ENCODE results near the gene CALN1. TPM values are rescaled to one million over a fixed set of nuclear protein-coding genes. Genes with fewer than 3 reads are reported as not detected.

CALN1 gene
- total RNA-seq, 4 donors from 2014 or later = 0.04 TPM; not detected in 3

DNA sequence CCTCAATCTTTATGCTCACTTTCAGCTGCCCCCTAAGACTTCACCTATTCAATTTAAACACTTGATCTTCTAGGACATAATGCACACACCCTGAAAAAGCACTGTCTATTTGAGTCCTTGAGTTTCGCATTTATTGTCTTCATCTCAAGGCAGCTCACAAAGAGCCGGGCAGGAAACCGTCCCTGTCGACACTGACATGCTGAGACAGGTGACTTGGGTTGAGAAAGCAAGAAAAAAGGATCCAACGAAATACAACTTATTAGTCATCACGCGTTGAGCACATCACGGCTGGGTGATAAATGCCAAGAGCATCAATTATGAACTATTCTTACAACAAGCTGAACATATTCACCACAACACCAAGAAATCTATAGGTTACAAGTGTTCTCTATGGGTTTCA is 91.1 kb downstream of the CALN1 start:
- TF ChIP-seq, protein P1, sequence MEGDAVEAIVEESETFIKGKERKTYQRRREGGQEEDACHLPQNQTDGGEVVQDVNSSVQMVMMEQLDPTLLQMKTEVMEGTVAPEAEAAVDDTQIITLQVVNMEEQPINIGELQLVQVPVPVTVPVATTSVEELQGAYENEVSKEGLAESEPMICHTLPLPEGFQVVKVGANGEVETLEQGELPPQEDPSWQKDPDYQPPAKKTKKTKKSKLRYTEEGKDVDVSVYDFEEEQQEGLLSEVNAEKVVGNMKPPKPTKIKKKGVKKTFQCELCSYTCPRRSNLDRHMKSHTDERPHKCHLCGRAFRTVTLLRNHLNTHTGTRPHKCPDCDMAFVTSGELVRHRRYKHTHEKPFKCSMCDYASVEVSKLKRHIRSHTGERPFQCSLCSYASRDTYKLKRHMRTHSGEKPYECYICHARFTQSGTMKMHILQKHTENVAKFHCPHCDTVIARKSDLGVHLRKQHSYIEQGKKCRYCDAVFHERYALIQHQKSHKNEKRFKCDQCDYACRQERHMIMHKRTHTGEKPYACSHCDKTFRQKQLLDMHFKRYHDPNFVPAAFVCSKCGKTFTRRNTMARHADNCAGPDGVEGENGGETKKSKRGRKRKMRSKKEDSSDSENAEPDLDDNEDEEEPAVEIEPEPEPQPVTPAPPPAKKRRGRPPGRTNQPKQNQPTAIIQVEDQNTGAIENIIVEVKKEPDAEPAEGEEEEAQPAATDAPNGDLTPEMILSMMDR (IDR thresholded peaks at IDR 0.05) = no peak
- no peak for TF ChIP-seq POLR2AphosphoS5 (IDR thresholded peaks at IDR 0.05)
- TF ChIP-seq POLR2A (IDR thresholded peaks at IDR 0.05) = no peak
- TF ChIP-seq EP300 (IDR thresholded peaks at IDR 0.05) = no peak
- Histone ChIP-seq H3K27ac (no peak overlapping the region), H3K4me1 (no peaks in the 10 kb centered on the region), H3K36me3 (no peaks in the 10 kb centered on the region), H3K9me3 (no peaks in the 10 kb centered on the region), H3K4me3 (no peak overlapping the region), H3K27me3 (peaks cover 3% of the 10 kb centered on the region)
- WGBS, 2 donors (ENCODE audit: low coverage in 1 of 2) = 80 to 88% methylated on average over 8 of the region's 8 CpGs
- no peak for ATAC-seq

- H3K9me3 ChIP-seq = no peaks in the 10 kb centered on the region
- no peak overlapping the region for H3K27ac ChIP-seq
- ATAC-seq = no peak
- TF ChIP-seq POLR2A (IDR thresholded peaks at IDR 0.05) (no peak), POLR2AphosphoS5 (IDR thresholded peaks at IDR 0.05) (no peak), EP300 (IDR thresholded peaks at IDR 0.05) (no peak)
- TF ChIP-seq, protein P1 (IDR thresholded peaks at IDR 0.05) = no peak
- no peaks in the 10 kb centered on the region for H3K4me1 ChIP-seq
- peaks cover 3% of the 10 kb centered on the region for H3K27me3 ChIP-seq
- H3K36me3 ChIP-seq = no peaks in the 10 kb centered on the region
- H3K4me3 ChIP-seq = no peak overlapping the region
- 0 to 46% methylated on average over 1 to 2 of the region's 2 CpGs for WGBS, 2 donors (ENCODE audit: low coverage in 1 of 2)
Measured at GRCh38 chr7:72317341-72317740, 94.8 kb downstream of the CALN1 start.

- WGBS, 2 donors (ENCODE audit: low coverage in 1 of 2) = 77 to 79% methylated on average over 6 of the region's 6 CpGs
- H3K36me3 ChIP-seq = no peaks in the 10 kb centered on the region
- TF ChIP-seq EP300 (IDR thresholded peaks at IDR 0.05) (no peak), POLR2A (IDR thresholded peaks at IDR 0.05) (no peak), POLR2AphosphoS5 (IDR thresholded peaks at IDR 0.05) (no peak)
- TF ChIP-seq, protein P1 (IDR thresholded peaks at IDR 0.05) = no peak
- no peaks in the 10 kb centered on the region for H3K9me3 ChIP-seq
- no peak for ATAC-seq
- H3K27me3 ChIP-seq = no peaks in the 10 kb centered on the region
- H3K4me1 ChIP-seq = no peaks in the 10 kb centered on the region
- no peak overlapping the region for H3K27ac ChIP-seq
- no peak overlapping the region for H3K4me3 ChIP-seq
Measured at GRCh38 chr7:72316148-72316547, 96.0 kb downstream of the CALN1 start.

- Histone ChIP-seq H3K4me3 (no peak overlapping the region), H3K27ac (no peak overlapping the region), H3K27me3 (no peaks in the 10 kb centered on the region), H3K9me3 (no peaks in the 10 kb centered on the region), H3K36me3 (no peaks in the 10 kb centered on the region), H3K4me1 (no peaks in the 10 kb centered on the region)
- 44 to 67% methylated on average over 3 of the region's 5 CpGs for WGBS, 2 donors (ENCODE audit: low coverage in 1 of 2)
- no peak for ATAC-seq
- TF ChIP-seq EP300 (IDR thresholded peaks at IDR 0.05) = no peak
- TF ChIP-seq, protein P1 (IDR thresholded peaks at IDR 0.05) = no peak
- TF ChIP-seq POLR2AphosphoS5 (IDR thresholded peaks at IDR 0.05) = no peak
- no peak for TF ChIP-seq POLR2A (IDR thresholded peaks at IDR 0.05)
Measured at GRCh38 chr7:72313906-72314305, 98.2 kb downstream of the CALN1 start.

- ATAC-seq = no peak
- H3K27ac ChIP-seq = no peak overlapping the region
Measured at GRCh38 chr7:72310301-72310700, 101.8 kb downstream of the CALN1 start.

More at GRCh38 chr7:72310301-72310700, 101.8 kb downstream of the CALN1 start:
- TF ChIP-seq, protein P1 (IDR thresholded peaks at IDR 0.05) = no peak
- no peak for TF ChIP-seq POLR2A (IDR thresholded peaks at IDR 0.05)
- no peak for TF ChIP-seq POLR2AphosphoS5 (IDR thresholded peaks at IDR 0.05)
- TF ChIP-seq EP300 (IDR thresholded peaks at IDR 0.05) = no peak
- H3K27me3 ChIP-seq = no peaks in the 10 kb centered on the region
- H3K36me3 ChIP-seq = no peaks in the 10 kb centered on the region
- H3K4me1 ChIP-seq = no peaks in the 10 kb centered on the region
- 69 to 100% methylated on average over 2 of the region's 4 CpGs for WGBS, 2 donors (ENCODE audit: low coverage in 1 of 2)
- H3K4me3 ChIP-seq = no peak overlapping the region
- H3K9me3 ChIP-seq = no peaks in the 10 kb centered on the region

Measured in gastroesophageal sphincter (tissue), 4 donors.